GM21423 (cell line): ENCODE data around the gene GPR153.
"Not testable (repeated sequence)": the region's sequence is repeated elsewhere in the genome, so short reads cannot be mapped to it uniquely, and the experiment has no call there.

Experiments
- ATAC-seq: cut with Tn5 transposase; IDR thresholded peaks from one replicate; pipeline ENCODE4 v1.9.1; 2021; ENCODE audit warnings: mild to moderate bottlenecking, moderate library complexity; ENCODE audit not compliant: unreplicated experiment

Gene GPR153

DNA sequence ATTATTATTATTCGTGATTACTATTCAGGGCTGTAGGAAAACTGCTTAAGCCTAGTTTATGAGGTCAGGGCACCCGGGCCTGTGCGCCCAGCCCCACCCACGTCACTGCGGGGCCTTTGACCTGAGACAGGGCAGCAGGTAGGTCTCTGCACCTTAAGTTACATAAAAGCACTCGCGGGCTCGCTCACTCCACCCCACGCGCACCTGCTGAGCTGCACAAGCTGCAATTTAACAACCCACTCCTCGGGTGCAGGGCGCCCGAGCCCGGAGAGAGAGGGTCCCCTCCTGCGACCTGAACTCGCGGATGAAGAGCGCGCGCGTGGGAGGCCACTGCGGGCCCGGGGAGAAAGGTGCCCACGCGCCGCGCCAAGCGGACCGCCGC, 25.6 kb downstream of the GPR153 start:
- ATAC-seq: peak; percentile 16

DNA sequence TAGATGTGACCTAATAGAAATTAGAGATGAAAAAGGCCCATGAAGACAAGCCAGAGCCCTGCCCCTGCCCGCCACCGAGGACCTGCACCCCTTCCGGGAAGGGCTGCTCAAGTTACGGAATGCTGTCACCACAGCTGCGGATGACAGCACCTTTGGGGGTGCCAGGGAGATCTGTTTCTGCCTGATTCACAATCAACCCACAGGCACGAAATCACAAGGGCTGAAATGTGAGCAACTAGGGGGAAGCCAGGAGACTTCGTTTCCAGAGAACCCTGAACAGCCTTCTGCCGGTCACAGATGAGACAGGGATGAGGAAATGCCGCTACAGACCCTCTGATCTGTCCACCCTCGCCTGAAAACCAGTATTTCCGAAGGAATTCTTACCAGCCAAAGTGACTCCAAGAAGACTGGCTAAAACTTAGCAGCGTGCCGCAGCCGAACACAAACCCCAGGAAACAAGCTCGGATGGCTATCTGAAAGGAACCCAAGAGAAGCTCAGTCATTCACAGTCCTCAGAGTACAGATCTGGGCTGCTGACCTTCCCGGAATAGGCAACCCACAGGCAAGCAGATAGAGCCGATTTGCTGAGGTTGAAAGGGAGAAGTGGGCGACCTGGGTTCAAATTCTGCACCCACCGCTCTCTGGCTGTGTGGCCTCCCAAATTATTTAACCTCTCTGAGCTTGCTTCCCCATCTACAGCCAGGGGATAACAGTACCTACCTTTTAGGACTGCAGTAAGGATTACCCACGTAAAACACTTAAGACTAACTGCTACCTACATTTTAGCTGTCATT, 26.2 kb downstream of the GPR153 start:
- ATAC-seq: no peak

DNA sequence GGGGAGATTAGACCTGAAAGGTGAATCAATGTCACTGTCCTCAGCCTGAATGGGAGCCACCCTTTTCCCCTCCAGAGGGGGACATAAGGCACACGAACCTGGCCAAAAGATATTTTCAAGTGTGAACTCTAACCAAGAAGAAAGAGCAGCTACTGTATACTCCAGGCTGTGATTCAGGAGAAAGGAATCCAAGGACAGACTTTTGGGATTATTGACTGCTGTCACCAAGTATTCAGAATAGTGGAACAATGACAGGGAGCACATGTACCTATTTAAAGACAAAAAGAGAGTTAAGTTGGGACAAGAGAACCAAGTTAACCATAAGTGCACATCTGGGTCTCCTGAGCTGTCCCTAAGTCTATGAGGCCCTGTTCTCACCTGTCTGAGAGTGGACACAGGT, 27.5 kb downstream of the GPR153 start:
- ATAC-seq: no peak

GRCh38 chr1:6225651-6226050, 35.2 kb downstream of the GPR153 start:
- ATAC-seq: no peak

- ATAC-seq: no peak
Observed at GRCh38 chr1:6224718-6225117, 36.2 kb downstream of the GPR153 start.

DNA sequence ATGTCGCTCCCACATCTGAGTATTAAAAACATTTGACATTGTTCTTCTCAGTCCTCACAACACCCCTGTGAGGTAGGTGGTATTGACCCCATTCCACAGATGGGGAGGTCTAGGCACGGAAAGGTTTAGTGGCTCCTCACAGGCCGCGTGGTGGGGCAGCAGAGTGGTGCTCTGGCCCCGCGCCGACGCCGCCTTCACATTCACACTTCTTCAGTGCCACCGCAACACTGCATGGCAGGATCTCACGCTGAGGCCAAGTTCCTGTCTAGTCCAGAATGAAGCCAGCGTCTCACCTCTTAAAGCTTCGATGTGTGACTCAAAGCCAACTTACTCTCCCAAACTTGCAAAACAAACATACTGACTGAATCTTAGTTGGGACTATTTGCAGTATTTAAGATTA, 37.3 kb downstream of the GPR153 start:
- ATAC-seq: no peak

- ATAC-seq: no peak
Observed at GRCh38 chr1:6222636-6223035, 38.3 kb downstream of the GPR153 start.

DNA sequence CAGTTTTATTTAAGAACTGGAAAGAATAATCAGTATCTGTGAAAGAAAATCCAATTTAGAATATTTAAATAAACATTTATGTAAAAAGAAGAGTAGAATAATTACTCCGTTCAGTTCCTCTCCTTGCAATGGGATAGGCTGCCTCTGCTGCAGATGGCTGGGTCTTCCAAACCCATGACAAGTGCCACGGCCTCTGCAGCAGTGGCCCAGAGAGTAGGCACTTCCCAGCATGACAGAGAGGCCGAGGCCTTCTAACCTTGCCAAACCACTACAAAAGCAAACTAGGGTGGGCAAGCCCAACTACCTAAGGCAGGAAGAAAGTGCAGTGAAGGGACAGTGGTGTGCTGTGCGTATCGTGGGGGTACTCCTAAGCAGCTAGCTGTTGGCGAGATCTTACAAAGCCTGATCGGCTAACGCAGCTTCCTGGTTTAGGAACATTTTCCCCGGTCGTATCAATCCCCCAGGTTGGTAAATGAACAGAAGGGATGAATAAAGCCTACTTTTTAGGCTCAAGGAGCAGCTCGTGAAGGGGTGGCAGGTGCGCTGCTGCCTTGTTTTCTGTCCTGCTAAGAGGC, 39.6 kb downstream of the GPR153 start:
- ATAC-seq: no peak

DNA sequence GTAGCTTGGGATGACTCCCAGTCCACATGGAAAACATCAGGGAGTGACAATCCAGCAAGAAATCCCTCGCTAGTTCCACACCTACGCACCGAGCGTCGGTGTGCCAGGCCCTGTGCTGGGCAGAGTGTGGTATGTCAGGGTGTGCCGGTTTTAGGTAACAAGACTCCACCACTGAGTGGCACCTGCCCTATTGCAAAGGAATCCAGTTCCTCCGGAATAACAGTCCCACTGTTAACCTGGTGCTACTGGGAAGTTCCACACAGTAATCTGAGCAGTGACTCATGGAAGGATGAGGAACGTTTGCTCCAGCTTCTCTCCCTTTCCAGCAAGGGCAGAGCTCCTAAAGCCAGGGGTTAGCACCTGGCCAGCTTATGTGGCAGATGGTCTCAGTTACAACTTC, 40.7 kb downstream of the GPR153 start:
- no peak for ATAC-seq

DNA sequence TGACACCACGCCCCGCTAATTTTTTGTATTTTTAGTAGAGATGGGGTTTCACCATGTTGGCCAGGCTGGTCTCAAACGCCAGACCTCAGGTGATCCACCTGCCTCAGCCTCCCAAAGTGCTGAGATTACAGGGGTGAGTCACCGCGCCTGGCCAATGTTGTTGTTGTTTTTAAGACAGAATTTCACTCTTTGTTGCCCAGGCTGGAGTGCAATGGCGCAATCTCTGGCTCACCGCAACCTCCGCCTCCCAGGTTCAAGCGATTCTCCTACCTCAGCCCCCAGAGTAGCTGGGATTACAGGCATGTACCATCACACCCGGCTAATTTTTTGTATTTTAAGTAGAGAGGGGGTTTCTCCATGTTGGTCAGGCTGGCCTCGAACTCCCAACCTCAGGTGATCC, 41.3 kb downstream of the GPR153 start:
- ATAC-seq: not testable (repeated sequence)

GRCh38 chr1:6218375-6219164, 42.3 kb downstream of the GPR153 start:
- no peak for ATAC-seq

GRCh38 chr1:6212193-6212959, 48.5 kb downstream of the GPR153 start:
- ATAC-seq: no peak

DNA sequence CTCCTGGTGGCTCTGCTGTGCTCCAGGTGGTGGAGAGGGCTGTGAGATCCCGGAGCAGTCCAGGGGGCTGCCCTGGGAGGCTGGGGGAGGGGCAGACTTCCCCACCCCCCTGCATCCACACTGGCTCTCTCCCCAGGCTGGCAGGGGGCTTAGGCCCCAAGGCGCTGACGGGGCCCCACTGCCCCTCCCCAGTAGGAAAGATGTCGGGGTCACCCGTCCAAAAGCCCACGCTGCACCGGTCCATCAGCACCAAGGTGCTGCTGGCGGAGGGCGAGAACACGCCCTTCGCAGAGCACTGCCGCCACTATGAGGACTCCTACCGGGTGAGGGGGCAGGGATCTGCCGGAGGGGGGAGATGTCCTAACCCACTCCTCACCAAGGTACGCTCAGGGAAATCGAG, 49.2 kb downstream of the GPR153 start:
- no peak for ATAC-seq

DNA sequence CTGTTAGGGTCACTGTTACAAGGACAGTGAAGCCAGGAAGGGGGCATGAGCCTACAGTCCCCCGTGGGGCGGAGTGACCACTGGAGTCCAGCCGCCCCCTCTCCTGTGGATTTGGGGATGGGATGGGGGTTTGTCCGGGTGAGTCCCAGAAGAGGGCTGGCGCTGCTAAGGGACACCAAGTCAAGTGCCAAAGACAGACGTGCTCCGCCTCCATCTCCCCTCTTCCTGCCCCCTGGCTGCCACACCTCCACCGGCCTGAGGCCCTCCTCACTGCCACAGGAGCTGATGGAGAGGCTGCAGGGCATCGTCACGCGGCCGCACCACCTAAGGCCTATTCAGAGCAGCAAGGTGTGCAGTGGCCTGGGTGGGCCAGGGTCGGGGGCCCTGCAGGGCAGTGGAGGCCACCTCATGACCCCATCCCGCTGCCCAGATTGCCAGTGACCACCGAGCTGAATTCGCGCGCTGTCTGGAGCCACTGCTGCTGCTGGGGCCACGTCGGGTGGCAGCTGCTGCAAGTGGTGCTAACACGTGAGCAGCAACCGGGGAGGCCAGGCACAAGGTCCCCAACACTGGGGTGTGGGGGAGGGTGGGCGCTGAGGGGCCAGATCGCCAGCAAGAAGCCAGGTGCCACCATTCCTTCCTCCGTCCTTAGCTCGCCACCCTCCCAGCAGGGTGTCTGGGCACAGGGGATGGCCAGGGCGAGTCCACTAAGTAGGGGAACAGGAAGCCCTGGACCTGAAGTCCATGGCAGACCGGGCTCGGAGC, 50.1 kb downstream of the GPR153 start:
- ATAC-seq: no peak

DNA sequence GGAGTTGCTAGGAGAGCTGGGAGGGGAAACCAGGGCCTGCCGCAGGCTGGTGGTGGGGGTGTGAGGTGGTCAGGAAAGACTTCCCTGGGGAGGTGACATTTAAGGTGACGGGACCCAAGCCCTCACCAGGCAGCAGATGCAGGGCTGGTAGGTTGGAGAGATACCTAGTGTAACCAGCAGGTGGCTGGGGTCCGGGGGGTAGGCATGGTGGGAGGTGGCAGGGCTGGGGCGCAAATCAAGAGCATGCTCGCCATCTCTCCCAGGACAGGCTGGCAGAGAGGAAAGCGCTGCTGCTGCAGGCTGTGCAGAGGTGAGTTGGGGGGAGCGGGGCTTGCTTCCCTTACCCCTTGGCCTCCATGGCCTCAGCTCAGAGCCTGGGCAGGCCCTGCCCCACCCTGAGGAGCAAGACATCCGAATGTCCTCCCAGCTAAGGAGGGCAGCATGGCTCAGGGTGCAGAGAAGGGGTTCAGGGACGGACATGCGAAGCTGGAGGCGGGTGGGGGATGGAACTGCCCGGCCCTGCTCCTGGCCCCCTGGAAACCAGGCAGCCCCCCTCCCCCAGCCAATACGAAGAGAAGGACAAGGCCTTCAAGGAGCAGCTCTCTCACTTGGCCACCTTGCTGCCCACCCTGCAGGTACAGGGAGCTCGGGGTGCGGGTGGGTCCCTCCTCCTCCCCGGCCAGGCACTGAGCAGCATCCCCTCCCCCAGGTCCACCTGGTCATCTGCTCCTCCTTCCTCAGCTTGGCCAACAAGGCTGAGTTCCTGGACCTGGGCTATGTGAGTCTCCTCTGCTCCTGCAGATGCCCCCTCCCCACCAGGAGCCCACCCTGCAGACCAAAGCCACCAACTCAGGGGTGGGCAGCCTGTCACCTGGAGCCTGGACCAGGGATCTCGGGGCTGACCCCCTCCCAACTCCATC, 51.0 kb downstream of the GPR153 start:
- ATAC-seq: no peak

DNA sequence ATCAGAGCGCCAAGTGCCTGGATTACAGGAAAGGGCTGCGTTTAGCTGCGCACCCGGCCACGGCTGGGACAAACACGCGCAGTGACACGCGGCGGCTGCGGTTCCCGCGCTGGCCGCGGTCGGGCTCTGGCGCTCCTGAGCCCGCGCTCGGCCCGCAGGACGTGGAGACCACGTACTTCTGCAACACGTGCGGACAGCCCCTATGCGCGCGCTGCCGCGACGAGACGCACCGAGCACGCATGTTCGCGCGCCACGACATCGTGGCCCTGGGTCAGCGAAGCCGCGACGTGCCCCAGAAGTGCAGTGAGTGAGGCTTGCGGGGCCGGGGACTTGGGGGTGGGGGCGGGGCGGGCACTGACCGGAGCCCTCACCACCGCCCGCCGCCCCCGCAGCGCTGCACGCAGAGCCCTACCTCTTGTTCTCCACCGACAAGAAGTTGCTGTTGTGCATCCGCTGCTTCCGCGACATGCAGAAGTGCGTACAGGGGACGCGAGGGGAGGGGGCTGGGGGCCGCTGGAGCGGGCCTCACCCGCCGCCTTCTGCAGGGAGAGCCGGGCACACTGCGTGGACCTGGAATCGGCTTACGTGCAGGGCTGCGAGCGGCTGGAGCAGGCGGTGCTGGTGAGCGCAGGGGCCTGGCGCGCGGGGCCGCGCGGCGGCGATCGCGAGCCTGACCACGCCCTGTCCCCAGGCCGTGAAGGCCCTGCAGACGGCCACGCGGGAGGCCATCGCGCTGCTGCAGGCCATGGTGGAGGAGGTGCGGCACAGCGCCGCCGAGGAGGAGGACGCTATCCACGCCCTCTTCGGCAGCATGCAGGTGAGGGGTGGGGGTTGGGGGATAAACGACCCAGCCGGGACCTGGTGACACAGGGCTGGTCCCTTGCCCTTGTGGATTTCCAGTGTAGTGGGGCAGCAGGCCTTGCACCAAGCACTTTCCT, 51.9 kb downstream of the GPR153 start:
- no peak for ATAC-seq

DNA sequence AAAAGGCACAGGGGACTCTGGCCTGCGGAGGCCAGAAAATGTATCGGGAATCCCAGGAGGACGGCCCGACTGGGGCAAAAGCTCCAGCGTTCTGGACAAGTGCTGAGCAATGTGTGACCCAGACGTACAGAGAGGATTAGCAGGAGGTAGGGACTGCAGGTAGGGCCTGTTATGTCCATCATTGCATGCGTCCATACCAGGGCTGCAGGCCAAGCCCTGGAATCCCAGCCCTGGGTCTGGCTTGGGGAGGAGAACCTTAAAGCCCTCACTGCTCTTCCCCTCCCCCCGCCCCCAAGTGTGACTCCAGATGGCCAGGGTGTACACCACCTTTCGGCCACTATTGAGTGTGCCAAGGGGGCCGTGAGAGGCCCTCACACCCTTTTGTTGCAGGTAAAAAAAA, 53.0 kb downstream of the GPR153 start:
- no peak for ATAC-seq
